Measurements from ENCODE around the gene CDH7.

The CDH7 gene

GRCh38 chr18:65767406-65767805 lies 16.6 kb downstream of the CDH7 start:
- DNase-seq (ENCODE audit: low spot score) = no peak

DNA sequence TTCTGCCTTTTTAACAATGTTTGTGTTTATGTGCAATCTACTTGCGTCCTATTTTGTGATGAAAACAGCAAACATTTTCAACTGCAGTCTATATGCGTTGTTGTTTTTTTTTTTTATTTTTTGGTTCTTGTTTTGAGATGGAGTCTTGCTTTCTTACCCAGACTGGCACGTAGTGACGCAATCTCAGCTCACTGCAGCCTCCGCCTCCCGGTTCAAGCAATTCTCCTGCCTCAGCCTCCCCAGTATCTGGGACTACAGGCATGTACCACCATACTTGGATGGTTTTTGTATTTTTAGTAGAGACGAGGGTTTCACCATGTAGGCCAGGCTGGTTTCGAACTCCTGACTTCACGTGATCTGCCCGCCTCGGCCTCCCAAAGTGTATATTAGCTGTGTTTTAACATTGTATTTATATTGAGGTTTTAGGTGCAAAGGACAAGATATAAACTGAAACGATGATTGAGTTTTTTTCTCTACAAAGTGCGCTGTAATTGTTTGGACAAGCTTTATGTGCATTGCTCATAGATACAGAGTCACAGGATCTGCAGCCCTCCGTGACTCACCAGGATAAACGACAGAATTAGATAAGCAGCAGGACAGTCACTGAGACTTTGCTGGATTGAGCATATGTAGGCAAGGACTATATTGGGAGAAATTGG lies 17.4 kb downstream of the CDH7 start:
- no peak for DNase-seq (ENCODE audit: low spot score)

- no peak for DNase-seq (ENCODE audit: low spot score)
These were observed 18.8 kb downstream of the CDH7 start for GRCh38 chr18:65769652-65770051.

DNA sequence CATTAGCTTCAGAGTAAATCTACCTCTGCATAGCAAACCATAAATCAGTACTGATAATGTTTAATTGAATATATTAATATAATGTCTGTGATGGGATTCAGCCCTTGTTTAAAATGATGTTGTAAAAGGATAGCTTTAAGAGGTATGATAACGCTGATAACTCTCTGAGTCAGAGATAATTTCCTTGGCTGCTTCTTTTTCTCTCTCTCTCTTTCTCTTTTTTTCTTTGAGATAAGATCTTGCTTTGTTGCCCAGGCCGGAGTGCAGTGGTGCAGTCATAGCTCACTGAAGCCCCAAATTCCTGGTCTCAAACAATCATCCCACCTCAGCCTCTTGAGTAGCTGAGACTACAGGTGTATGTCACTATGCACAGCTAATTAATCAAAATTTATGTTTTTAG lies 35.7 kb downstream of the CDH7 start:
- DNase-seq (ENCODE audit: low spot score) = no peak

DNA sequence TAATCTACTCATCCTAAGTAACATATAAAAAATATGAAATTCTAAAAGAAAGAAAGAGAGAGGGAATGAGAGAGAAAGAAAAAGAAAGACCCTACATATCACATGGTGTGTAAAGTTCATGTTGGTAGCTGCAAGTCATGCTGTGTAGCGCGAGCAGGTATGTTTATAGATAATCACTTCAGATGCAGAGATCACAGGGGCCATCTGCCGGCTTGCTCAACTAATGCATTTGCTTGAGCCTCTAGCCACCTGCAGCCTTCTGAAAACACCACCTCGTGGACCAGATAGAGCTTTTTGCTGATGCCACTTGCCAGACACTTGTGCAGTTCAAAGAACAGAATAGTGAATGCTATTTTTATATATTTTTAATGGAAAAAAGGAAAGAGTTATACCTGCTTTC lies 37.6 kb downstream of the CDH7 start:
- peak; percentile 84 for DNase-seq (ENCODE audit: low spot score)

DNA sequence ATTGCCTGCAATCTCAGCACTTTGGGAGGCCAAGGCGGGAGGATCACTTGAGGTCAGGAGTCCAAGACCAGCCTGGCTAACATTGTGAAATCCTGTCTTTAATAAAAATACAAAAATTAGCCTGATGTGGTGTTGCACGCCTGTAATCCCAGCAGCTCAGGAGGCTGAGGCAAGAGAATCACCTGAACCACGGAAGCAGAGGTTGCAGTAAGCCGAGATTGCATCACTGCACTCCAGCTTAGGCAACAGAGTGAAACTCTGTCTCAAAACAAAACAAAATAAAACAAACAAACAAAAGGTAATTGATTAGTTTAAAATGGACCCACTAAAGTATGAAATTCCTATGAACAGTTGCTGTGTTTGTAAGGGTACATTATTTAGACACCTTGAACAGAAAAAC lies 39.8 kb downstream of the CDH7 start:
- no peak for DNase-seq (ENCODE audit: low spot score)

DNA sequence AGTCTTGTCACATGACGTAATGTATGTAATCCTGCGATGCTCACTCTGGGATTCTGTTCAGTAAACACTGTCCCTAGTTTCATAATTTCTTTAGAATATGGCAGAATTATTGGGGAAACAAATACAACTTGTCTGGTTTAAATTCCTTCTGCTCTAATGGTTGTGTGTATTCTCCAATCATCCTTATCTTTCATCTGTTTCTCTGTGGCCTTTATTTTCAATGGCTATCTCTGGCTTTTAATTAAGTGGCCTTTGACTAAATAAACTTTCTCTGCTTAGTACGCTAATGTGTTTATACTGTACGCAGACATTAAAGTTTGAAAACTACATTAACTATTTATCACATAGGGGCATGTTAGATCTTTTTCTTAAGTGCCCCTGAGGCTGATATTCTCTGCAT lies 40.9 kb downstream of the CDH7 start:
- no peak for DNase-seq (ENCODE audit: low spot score)

- no peak for DNase-seq (ENCODE audit: low spot score)
These were observed 41.8 kb downstream of the CDH7 start for GRCh38 chr18:65792456-65793074.

- DNase-seq (ENCODE audit: low spot score) = no peak
These were observed 57.9 kb downstream of the CDH7 start for GRCh38 chr18:65808759-65809158.

GRCh38 chr18:65811307-65811706 lies 60.5 kb downstream of the CDH7 start:
- no peak for DNase-seq (ENCODE audit: low spot score)

DNA sequence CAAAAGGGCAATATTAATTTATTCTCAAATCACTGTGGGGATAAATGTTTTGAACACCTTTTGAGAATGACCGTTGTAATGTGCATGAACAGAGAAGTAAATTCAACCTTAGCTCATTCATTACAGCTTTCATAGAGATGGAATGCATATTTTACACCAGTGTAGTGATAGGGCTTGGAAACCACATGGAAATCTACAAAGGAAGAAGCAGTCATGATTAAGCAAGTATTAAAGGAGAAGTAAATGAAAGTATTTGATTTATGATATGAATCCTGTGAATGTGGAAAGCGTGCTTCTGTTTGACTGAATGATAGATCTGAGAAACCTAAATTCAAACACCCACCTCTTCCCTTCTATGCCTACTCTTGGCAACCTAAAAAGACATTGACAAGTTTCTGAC lies 64.7 kb downstream of the CDH7 start:
- no peak for DNase-seq (ENCODE audit: low spot score)

DNA sequence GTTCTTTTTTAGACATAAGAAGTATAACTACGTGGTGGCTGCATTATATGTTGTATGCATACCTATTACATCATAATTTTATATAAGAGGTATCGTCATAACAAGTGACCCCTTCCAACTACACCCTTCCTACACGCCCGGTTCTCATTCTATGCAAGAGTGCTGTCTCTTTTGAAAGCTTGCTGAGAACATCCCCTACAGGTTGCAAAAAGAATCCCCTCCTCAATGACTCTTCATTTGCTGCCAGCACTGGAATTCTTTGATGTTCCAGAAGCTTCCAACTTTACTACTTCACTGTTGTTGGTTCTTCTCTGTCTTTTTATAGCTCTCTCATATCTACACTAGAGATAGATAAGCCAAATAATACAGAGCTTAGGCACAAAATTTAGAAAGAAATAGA lies 66.4 kb downstream of the CDH7 start:
- DNase-seq (ENCODE audit: low spot score) = no peak

DNA sequence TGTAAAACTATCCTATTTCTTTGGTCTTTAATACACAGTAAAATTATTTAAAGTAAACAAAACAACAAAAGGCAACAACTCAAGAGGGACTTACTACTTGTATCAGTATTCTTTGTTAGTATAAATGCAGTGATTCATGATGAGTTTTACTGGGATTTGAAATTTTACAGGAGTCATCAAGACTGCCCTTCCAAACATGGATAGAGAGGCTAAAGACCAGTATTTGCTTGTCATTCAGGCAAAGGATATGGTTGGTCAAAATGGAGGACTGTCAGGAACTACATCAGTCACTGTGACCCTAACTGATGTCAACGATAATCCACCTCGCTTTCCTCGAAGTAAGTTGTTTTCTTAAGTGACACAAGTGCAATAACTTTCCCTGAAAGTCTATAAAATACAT lies 71.1 kb downstream of the CDH7 start:
- DNase-seq (ENCODE audit: low spot score) = no peak

DNA sequence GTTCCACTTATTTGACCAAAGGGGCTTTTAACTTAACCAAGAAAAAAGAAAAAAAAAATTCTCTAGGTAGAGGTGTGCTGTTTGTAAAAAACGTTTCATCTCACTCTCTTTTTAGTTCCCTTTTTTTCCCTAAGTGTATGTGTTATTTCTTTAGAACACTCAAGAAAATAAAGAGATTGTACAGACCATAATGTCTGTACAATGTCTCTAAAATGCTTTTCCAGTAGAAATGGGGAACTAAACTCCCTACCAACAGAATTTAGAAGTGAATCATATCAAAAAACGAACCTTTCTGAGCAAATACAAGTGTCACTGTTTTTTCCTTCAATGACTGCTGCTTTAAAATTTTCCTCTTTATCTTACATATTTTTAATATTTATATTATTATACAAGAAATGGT lies 72.0 kb downstream of the CDH7 start:
- no peak for DNase-seq (ENCODE audit: low spot score)

GRCh38 chr18:65827444-65827843 lies 76.6 kb downstream of the CDH7 start:
- no peak for DNase-seq (ENCODE audit: low spot score)

DNA sequence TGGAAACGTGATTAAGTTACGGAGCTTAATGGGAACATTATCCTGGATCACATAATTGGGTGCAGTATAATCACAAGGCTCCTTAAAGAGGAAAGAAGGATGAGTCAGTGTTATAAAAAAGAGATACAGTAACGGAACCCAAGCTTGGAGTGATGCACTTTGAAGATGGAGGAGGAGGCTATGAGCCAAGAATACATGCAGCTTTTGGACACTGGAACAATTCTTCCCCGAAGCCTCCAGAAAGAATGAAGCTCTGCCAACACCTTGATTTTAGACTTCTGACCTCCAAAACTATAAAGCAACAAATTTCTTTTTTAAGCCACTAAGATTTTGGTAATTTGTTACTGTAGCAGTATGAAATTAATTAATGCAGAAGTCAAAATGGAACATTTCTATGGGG lies 85.1 kb downstream of the CDH7 start:
- no peak for DNase-seq (ENCODE audit: low spot score)

GRCh38 chr18:65846107-65846506 lies 95.3 kb downstream of the CDH7 start:
- DNase-seq (ENCODE audit: low spot score) = no peak

GRCh38 chr18:65852273-65852672 lies 101.5 kb downstream of the CDH7 start:
- DNase-seq (ENCODE audit: low spot score) = no peak

DNA sequence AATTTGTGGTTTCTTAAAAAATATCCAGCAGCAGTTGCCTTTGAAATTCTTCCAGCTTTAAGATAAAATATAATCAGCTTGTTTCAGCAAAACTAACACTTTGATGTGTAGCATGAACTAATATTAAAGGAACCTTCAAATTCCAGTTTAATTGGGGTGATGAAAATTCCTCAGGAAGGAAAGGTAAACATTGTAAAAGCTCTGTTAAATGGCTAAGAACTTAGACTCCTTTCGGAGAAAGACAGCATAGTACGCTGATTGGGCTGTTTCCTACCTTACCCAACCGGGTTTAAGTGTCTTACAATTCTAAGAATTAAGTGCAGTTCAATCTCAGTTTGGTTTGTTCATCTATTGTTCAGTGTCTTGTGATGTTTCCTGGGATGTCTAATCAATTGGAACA lies 108.3 kb downstream of the CDH7 start:
- DNase-seq (ENCODE audit: low spot score) = no peak

GRCh38 chr18:65869527-65869926 lies 118.7 kb downstream of the CDH7 start:
- DNase-seq (ENCODE audit: low spot score) = no peak

- DNase-seq (ENCODE audit: low spot score) = no peak
These were observed 125.5 kb downstream of the CDH7 start for GRCh38 chr18:65876310-65876709.

- DNase-seq (ENCODE audit: low spot score) = no peak
These were observed 146.5 kb downstream of the CDH7 start for GRCh38 chr18:65897292-65897691.

GRCh38 chr18:65901522-65901921 lies 150.7 kb downstream of the CDH7 start:
- DNase-seq (ENCODE audit: low spot score) = no peak

DNA sequence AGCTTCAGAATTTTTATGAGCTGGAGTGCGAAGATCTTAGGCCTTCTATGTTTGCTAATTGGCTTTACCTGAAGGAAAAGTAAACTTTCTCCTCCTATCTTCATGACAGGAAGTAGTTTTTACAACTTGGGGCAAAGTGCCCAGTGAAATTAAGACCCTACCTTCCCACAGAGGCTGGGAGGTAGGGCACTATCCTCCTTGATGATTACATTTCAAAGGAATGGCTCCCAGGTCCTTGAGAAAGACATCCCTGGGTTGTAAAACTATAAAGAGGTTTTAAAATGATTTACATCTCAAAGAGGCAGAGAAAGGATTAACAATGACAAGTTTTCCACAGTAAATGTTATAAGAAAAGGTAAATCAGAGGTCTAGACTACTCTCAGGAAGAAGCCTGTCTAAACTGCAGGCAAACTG lies 155.8 kb downstream of the CDH7 start:
- no peak for DNase-seq (ENCODE audit: low spot score)
